SK-N-SH treated with all-trans-retinoic acid at 6 μM for 48 hours (cell line): Measurements from ENCODE around the gene CAB39L.

Source experiments
- ATAC-seq: fragments of 200-7000 bp; cut with Tn5 transposase; 3 replicates; pipeline ENCODE4 v1.9.1; 2020; ENCODE audit warnings: mild to moderate bottlenecking, moderate library complexity
- ARNTL ChIP-seq: fragments of 450-650 bp; formaldehyde crosslinking; IDR thresholded peaks from 2 replicates; pipeline ENCODE4 v1.5.0; 2020; ENCODE audit warnings: low read depth, mild to moderate bottlenecking, moderate library complexity, borderline replicate concordance
- BACH2 ChIP-seq: fragments of 250-450 bp; sonication (Bioruptor Pico); IDR thresholded peaks from 2 replicates; pipeline ENCODE4 v1.9.0; 2021; ENCODE audit warnings: mild to moderate bottlenecking, borderline replicate concordance
- CREB5 ChIP-seq: fragments of 250-450 bp; sonication (Bioruptor Pico); IDR thresholded peaks from 2 replicates; pipeline ENCODE4 v1.5.1; 2020; ENCODE audit warnings: low read depth, mild to moderate bottlenecking, moderate library complexity
- CSDC2 ChIP-seq: fragments of 250-450 bp; sonication (Bioruptor Pico); IDR thresholded peaks from 2 replicates; pipeline ENCODE4 v1.5.0; 2020; ENCODE audit warnings: mild to moderate bottlenecking, moderate library complexity
- CSRNP3 ChIP-seq: fragments of 250-450 bp; sonication (Bioruptor Pico); IDR thresholded peaks from 2 replicates; pipeline ENCODE4 v1.5.1; 2021; ENCODE audit warnings: mild to moderate bottlenecking, moderate library complexity
- ESRRG ChIP-seq: fragments of 250-450 bp; sonication (Bioruptor Pico); IDR thresholded peaks from 2 replicates; pipeline ENCODE4 v1.6.1; 2021; ENCODE audit warnings: mild to moderate bottlenecking
- GLIS3 ChIP-seq: fragments of 250-450 bp; sonication (Bioruptor Pico); IDR thresholded peaks from 2 replicates; pipeline ENCODE4 v1.5.0; 2020; ENCODE audit warnings: mild to moderate bottlenecking, moderate library complexity
- ISL1 ChIP-seq: fragments of 250-450 bp; sonication (Bioruptor Pico); IDR thresholded peaks from 2 replicates; pipeline ENCODE4 v2.1.2; 2022; ENCODE audit warnings: mild to moderate bottlenecking, moderate library complexity
- OSR1 ChIP-seq: fragments of 250-450 bp; sonication (Bioruptor Pico); IDR thresholded peaks from 2 replicates; pipeline ENCODE4 v1.8.0; 2022; ENCODE audit warnings: moderate library complexity, mild to moderate bottlenecking, inconsistent platforms
- PATZ1 ChIP-seq: fragments of 250-450 bp; sonication (Bioruptor Pico); IDR thresholded peaks from 2 replicates; pipeline ENCODE4 v1.8.0; 2020; ENCODE audit warnings: mild to moderate bottlenecking, moderate library complexity, borderline replicate concordance
- PPARA ChIP-seq: fragments of 250-450 bp; sonication (Bioruptor Pico); IDR thresholded peaks from 2 replicates; pipeline ENCODE4 v1.5.0; 2020; ENCODE audit warnings: mild to moderate bottlenecking, borderline replicate concordance
- RARB ChIP-seq: fragments of 250-450 bp; sonication (Bioruptor Pico); IDR thresholded peaks from 2 replicates; pipeline ENCODE4 v1.8.0; 2021; ENCODE audit warnings: mild to moderate bottlenecking, moderate library complexity
- SNAI2 ChIP-seq: fragments of 250-450 bp; sonication (Bioruptor Pico); IDR thresholded peaks from 2 replicates; pipeline ENCODE4 v1.5.0; 2020; ENCODE audit warnings: mild to moderate bottlenecking, moderate library complexity
- TCF4 ChIP-seq: fragments of 250-450 bp; sonication (Bioruptor Pico); IDR thresholded peaks from 2 replicates; pipeline ENCODE4 v1.8.0; 2021; ENCODE audit warnings: mild to moderate bottlenecking, moderate library complexity, borderline replicate concordance
- TOX ChIP-seq: fragments of 250-450 bp; sonication (Bioruptor Pico); IDR thresholded peaks from 2 replicates; pipeline ENCODE4 v1.8.0; 2021; ENCODE audit warnings: mild to moderate bottlenecking, moderate library complexity, borderline replicate concordance
- TSHZ2 ChIP-seq: fragments of 250-450 bp; sonication (Bioruptor Pico); IDR thresholded peaks from 2 replicates; pipeline ENCODE4 v1.5.0; 2020; ENCODE audit warnings: mild to moderate bottlenecking, moderate library complexity
- ZC3H10 ChIP-seq: fragments of 250-450 bp; sonication (Bioruptor Pico); IDR thresholded peaks from 2 replicates; pipeline ENCODE4 v1.5.1; 2021; ENCODE audit warnings: mild to moderate bottlenecking, moderate library complexity
- ZFP3 ChIP-seq: fragments of 250-450 bp; sonication (Bioruptor Pico); IDR thresholded peaks from 2 replicates; pipeline ENCODE4 v1.5.0; 2020; ENCODE audit warnings: mild to moderate bottlenecking, moderate library complexity
- ZFP30 ChIP-seq: fragments of 450-650 bp; formaldehyde crosslinking; IDR thresholded peaks from 2 replicates; pipeline ENCODE4 v1.5.0; 2022; ENCODE audit warnings: mild to moderate bottlenecking, moderate library complexity
- ZNF565 ChIP-seq: fragments of 450-650 bp; formaldehyde crosslinking; conservative IDR thresholded peaks from 2 replicates; pipeline ENCODE4 v1.5.0; 2020; ENCODE audit warnings: low read depth, mild to moderate bottlenecking, moderate library complexity
- ZNF70 ChIP-seq: fragments of 450-650 bp; formaldehyde crosslinking; IDR thresholded peaks from 2 replicates; pipeline ENCODE4 v1.5.0; 2020; ENCODE audit warnings: mild to moderate bottlenecking, moderate library complexity
- ZNF8 ChIP-seq: fragments of 450-650 bp; formaldehyde crosslinking; IDR thresholded peaks from 2 replicates; pipeline ENCODE4 v1.5.0; 2020; ENCODE audit warnings: mild to moderate bottlenecking, moderate library complexity

The CAB39L gene

GRCh38 chr13:49411353-49411752 lies 32.5 kb downstream of the CAB39L start (continued):
- TF ChIP-seq ESRRG = no peak
- TF ChIP-seq OSR1 = no peak

- no peak for ATAC-seq
- TF ChIP-seq ZNF8 (CRISPR knock-in tag) (no peak), ISL1 (CRISPR knock-in tag) (no peak), TCF4 (CRISPR knock-in tag) (no peak), SNAI2 (CRISPR knock-in tag) (no peak), TSHZ2 (CRISPR knock-in tag) (no peak), RARB (CRISPR knock-in tag) (no peak), ZNF70 (no peak), CSDC2 (no peak), ESRRG (no peak), PATZ1 (CRISPR knock-in tag) (no peak), CREB5 (CRISPR knock-in tag) (no peak), OSR1 (no peak), ZNF565 (CRISPR knock-in tag) (no peak)
Measured at GRCh38 chr13:49410477-49410876, 33.4 kb downstream of the CAB39L start.

- ATAC-seq = no peak
- no peak for TF ChIP-seq TSHZ2 (CRISPR knock-in tag)
- TF ChIP-seq SNAI2 (CRISPR knock-in tag) = no peak
- TF ChIP-seq GLIS3 (CRISPR knock-in tag) = no peak
- TF ChIP-seq BACH2 = no peak
- TF ChIP-seq OSR1 = no peak
- no peak for TF ChIP-seq ARNTL (CRISPR knock-in tag)
Measured at GRCh38 chr13:49410006-49410405, 33.9 kb downstream of the CAB39L start.

- ATAC-seq = no peak
- TF ChIP-seq ESRRG (no peak), TOX (no peak), ZNF565 (CRISPR knock-in tag) (no peak), CREB5 (CRISPR knock-in tag) (no peak), ISL1 (CRISPR knock-in tag) (no peak), BACH2 (no peak), ZC3H10 (no peak), CSDC2 (no peak), ZFP3 (CRISPR knock-in tag) (no peak), RARB (CRISPR knock-in tag) (no peak), ARNTL (CRISPR knock-in tag) (no peak), GLIS3 (CRISPR knock-in tag) (no peak), TCF4 (CRISPR knock-in tag) (no peak), PPARA (CRISPR knock-in tag) (no peak), SNAI2 (CRISPR knock-in tag) (no peak), ZFP30 (CRISPR knock-in tag) (no peak), CSRNP3 (no peak), PATZ1 (CRISPR knock-in tag) (no peak)
Measured at GRCh38 chr13:49409008-49409407, 34.9 kb downstream of the CAB39L start.
